OCI-LY3 (cell line): ENCODE results near the gene RASGRP4.

Experiments used
- EZH2phosphoT487 ChIP-seq: fragments of 200-600 bp; shearing (Covaris generic); IDR thresholded peaks from 2 replicates; pipeline ENCODE4 v1.6.1; 2018; ENCODE audit warnings: antibody characterized with exemption, mixed run types, low read depth
- TF ChIP-seq, protein P1 (sequence below): fragments of 200-600, 300-600 bp; sonication (generic); IDR thresholded peaks from 2 replicates; pipeline ENCODE4 v1.5.1; 2014; ENCODE audit warnings: antibody characterized with exemption, low read length, low read depth

DNA sequence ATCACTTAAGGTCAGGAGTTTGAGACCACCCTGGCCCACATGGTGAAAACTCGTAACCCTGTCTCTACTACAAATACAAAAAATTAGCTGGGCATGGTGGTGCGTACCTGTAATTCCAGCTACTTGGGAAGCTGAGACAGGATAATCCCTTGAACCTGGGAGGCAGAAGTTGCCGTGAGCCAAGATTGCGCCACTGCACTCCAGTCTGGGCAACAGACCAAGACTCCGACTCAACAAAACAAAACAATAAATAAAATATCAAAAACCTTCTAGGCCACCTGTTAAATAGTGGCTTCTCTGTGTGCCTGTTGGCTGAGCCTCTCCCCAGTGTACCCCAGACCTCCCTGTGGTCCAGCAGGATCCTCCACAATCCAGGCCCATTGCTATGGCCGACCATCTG, 54.9 kb downstream of the RASGRP4 start:
- TF ChIP-seq, protein P1, sequence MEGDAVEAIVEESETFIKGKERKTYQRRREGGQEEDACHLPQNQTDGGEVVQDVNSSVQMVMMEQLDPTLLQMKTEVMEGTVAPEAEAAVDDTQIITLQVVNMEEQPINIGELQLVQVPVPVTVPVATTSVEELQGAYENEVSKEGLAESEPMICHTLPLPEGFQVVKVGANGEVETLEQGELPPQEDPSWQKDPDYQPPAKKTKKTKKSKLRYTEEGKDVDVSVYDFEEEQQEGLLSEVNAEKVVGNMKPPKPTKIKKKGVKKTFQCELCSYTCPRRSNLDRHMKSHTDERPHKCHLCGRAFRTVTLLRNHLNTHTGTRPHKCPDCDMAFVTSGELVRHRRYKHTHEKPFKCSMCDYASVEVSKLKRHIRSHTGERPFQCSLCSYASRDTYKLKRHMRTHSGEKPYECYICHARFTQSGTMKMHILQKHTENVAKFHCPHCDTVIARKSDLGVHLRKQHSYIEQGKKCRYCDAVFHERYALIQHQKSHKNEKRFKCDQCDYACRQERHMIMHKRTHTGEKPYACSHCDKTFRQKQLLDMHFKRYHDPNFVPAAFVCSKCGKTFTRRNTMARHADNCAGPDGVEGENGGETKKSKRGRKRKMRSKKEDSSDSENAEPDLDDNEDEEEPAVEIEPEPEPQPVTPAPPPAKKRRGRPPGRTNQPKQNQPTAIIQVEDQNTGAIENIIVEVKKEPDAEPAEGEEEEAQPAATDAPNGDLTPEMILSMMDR: no peak
- no peak for TF ChIP-seq EZH2phosphoT487
